Measurements from ENCODE around the gene TSPAN3. TPM values are rescaled to one million over a fixed set of nuclear protein-coding genes. Genes with fewer than 3 reads are reported as not detected.

The TSPAN3 gene
- total RNA-seq, 4 donors from 2014 or later, result 34.0 to 115 (median 93.0) TPM

DNA sequence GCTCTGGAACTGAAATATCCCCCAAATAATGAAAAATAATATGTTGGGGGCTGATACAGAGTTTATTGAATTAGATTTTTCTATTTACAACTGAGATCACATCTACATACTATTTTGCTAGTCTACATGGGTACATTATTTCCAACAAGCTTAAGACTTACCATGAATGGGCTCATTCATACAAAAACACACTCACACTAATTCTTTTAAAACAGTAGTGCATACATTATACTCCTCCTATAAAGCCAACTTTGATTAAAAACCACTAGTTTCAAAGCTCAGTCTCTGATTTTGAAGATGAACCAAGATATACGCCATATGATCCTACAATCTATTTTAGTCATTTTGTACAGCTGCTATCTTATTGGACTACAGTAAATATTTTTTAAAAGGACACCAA is 24.9 kb downstream of the TSPAN3 start:
- no peak overlapping the region for H3K27ac ChIP-seq
- no peak overlapping the region for H3K4me3 ChIP-seq
- H3K36me3 ChIP-seq, result peaks cover 19% of the 10 kb centered on the region
- H3K4me1 ChIP-seq, result no peaks in the 10 kb centered on the region
- 93% methylated on average over 1 of the region's 1 CpG for WGBS
- H3K27me3 ChIP-seq, result no peaks in the 10 kb centered on the region
- TF ChIP-seq POLR2A (IDR thresholded peaks at IDR 0.05) (no peak), POLR2AphosphoS5 (IDR thresholded peaks at IDR 0.05) (no peak), EP300 (IDR thresholded peaks at IDR 0.05) (no peak)
- TF ChIP-seq, protein P1, sequence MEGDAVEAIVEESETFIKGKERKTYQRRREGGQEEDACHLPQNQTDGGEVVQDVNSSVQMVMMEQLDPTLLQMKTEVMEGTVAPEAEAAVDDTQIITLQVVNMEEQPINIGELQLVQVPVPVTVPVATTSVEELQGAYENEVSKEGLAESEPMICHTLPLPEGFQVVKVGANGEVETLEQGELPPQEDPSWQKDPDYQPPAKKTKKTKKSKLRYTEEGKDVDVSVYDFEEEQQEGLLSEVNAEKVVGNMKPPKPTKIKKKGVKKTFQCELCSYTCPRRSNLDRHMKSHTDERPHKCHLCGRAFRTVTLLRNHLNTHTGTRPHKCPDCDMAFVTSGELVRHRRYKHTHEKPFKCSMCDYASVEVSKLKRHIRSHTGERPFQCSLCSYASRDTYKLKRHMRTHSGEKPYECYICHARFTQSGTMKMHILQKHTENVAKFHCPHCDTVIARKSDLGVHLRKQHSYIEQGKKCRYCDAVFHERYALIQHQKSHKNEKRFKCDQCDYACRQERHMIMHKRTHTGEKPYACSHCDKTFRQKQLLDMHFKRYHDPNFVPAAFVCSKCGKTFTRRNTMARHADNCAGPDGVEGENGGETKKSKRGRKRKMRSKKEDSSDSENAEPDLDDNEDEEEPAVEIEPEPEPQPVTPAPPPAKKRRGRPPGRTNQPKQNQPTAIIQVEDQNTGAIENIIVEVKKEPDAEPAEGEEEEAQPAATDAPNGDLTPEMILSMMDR (IDR thresholded peaks at IDR 0.05), result no peak
- DNase-seq (ENCODE audit: low spot score in 2 of 2), result no peak
- H3K9me3 ChIP-seq, result no peaks in the 10 kb centered on the region

DNA sequence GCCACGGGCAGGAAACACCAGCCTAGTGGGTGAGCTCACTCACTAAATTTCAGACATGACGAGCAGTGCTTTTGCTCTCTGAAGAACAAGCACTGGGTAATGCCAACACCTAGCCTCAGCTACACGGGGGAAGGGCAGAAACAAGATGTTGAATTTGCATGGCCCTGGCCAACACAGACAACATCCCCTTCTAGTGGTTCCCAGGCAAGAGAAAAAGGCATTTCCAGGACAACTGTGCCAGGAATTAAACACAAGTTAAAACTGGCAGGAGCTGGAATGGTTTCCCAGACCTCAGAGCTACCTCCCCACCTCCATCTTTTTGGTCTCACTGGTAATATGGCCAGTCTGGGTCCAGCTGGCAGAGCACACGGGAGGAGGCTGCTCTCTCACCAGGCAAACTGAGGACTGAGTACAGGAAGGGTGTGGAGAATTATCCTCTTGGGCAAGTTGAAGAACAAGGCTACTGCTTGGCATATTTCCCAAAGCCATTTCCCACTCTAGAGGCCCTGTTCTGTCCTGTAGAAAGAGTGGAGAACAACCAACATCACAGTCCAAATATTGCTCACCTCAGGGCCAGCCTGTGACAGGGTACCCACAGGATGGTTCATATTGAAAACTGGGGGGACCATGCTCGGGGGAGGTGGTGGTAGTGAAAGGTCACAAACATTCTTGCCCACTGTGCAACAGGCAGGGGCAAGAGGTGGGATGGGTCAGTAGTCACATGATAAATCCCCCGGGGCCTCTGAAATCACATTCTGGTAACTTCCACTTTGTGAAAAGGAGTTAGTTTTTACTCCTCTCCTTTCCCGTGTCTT is 26.5 kb downstream of the TSPAN3 start:
- no peaks in the 10 kb centered on the region for H3K4me1 ChIP-seq
- H3K36me3 ChIP-seq, result peaks cover 19% of the 10 kb centered on the region
- H3K4me3 ChIP-seq, result no peak overlapping the region
- DNase-seq (ENCODE audit: low spot score in 2 of 2), result no peak
- 55% methylated on average over 7 of the region's 7 CpGs for WGBS
- no peak for TF ChIP-seq EP300 (IDR thresholded peaks at IDR 0.05)
- H3K9me3 ChIP-seq, result no peaks in the 10 kb centered on the region
- no peak overlapping the region for H3K27ac ChIP-seq
- no peaks in the 10 kb centered on the region for H3K27me3 ChIP-seq

DNA sequence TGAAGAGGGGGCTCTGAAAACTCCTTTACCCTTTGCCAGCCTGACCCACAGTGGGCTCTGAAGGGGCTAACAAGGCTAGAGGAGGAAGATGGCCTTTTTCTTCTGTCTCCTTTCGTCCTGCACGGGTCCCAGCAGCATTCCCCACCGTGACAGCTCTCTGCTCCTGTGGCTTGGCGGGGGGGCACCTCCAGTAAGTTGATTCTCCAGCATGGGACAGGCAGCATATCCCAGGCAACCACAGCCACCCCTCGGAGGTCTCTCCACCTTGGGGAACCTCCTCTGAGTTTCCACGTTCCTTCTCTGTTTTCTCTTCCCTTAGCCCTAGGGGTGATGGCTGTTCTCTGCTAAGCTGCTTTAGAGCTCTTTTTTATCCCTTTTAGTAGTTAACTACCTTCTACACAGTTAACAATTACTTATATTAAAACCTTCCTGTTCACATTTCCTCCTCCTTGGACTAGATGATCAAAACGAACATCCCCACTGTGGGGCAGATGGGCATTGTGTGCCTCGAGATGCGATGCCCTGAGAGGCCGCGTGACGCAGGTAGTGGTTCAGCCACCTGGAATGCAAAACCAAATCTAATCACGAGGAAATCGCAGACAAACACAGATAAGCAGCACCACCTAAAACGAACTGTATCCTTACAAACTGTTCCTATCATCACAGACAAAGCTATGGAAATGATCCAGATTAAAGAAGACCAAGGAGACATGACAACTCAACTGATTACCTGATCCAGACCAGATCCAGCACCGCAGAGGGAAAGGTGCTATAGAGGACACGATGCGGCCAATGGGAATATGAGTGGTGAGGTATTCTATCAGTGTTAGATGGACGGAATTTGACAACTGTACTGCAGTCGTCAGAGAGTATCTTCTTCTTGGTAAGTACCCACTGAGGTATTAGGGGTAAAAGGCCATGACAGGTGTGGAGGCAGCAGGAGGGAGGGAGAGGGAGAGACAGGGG is 27.7 kb downstream of the TSPAN3 start:
- Histone ChIP-seq H3K9me3 (no peaks in the 10 kb centered on the region), H3K27me3 (no peaks in the 10 kb centered on the region), H3K27ac (no peak overlapping the region), H3K36me3 (peaks cover 19% of the 10 kb centered on the region), H3K4me1 (no peaks in the 10 kb centered on the region), H3K4me3 (no peak overlapping the region)
- no peak for TF ChIP-seq EP300 (IDR thresholded peaks at IDR 0.05)
- TF ChIP-seq POLR2A (IDR thresholded peaks at IDR 0.05), result no peak
- no peak for TF ChIP-seq POLR2AphosphoS5 (IDR thresholded peaks at IDR 0.05)
- TF ChIP-seq, protein P1 (IDR thresholded peaks at IDR 0.05), result no peak
- 88% methylated on average over 20 of the region's 20 CpGs for WGBS
- no peak for DNase-seq (ENCODE audit: low spot score in 2 of 2)

DNA sequence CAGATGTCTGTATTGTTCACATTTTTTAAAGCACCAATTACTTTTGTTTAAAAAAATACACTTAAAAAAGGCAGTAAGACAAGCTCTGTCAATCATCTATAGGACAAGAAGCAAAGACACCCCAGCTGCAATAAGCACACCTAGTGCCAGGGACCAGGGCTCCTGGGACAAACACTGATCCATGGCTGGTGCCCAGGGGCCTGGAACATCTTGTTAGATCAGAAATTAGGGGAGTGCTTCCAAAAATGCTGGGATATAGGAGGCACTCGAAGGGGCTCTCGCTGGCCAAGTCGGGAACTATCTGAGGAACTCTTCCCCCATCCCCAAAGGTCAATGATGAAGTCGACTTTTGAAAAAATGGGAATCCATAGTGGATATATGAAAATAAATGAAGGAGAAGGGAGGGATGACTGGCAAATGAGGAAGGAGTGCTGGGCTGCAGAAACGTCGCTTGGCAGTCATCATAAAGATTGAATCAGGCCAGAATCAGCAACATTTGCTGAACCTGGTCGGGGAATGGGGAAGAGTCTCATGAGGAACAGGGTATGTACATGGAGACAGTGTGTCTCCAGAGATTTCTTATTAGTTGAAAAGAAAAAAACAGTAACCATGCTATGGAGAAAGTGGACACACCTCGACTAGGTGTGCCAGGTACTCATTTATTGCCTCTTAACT is 28.5 kb downstream of the TSPAN3 start:
- no peak for DNase-seq (ENCODE audit: low spot score in 2 of 2)
- H3K4me1 ChIP-seq, result no peaks in the 10 kb centered on the region
- H3K27me3 ChIP-seq, result no peaks in the 10 kb centered on the region
- no peak overlapping the region for H3K4me3 ChIP-seq
- WGBS, result 84% methylated on average over 8 of the region's 8 CpGs
- no peak for TF ChIP-seq POLR2A (IDR thresholded peaks at IDR 0.05)
- no peak for TF ChIP-seq EP300 (IDR thresholded peaks at IDR 0.05)
- TF ChIP-seq, protein P1 (IDR thresholded peaks at IDR 0.05), result no peak
- TF ChIP-seq POLR2AphosphoS5 (IDR thresholded peaks at IDR 0.05), result no peak
- peaks cover 19% of the 10 kb centered on the region for H3K36me3 ChIP-seq
- no peaks in the 10 kb centered on the region for H3K9me3 ChIP-seq
- H3K27ac ChIP-seq, result no peak overlapping the region

DNA sequence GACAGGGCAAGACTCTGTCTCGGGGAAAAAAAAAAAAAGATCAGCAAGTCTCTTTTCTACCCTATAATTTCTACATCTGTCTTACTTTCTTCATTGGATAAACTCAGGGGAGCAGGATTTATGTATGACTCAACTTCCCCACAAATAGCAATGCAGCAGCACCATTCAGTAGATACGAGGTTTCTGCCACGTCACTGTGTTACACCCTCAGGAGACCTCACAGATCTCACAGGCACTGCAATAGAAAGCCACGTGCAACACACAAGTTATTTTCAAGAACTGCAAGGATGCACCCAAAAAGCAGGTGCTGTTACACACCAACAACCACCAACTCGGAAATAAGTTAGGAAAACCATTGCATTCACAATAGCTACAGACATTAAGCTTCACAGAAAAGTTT is 30.2 kb downstream of the TSPAN3 start:
- DNase-seq (ENCODE audit: low spot score in 2 of 2), result no peak
- TF ChIP-seq POLR2AphosphoS5 (IDR thresholded peaks at IDR 0.05) (no peak), POLR2A (IDR thresholded peaks at IDR 0.05) (no peak), EP300 (IDR thresholded peaks at IDR 0.05) (no peak)
- TF ChIP-seq, protein P1 (IDR thresholded peaks at IDR 0.05), result no peak
- peaks cover 13% of the 10 kb centered on the region for H3K36me3 ChIP-seq
- no peak overlapping the region for H3K27ac ChIP-seq
- no peak overlapping the region for H3K4me3 ChIP-seq
- H3K9me3 ChIP-seq, result no peaks in the 10 kb centered on the region
- 84% methylated on average over 5 of the region's 5 CpGs for WGBS
- no peaks in the 10 kb centered on the region for H3K27me3 ChIP-seq
- H3K4me1 ChIP-seq, result peaks cover 8% of the 10 kb centered on the region
